ENCODE results near the gene SAFB. TPM values are rescaled to one million over a fixed set of nuclear protein-coding genes. Genes with fewer than 3 reads are reported as not detected.

SAFB gene
- total RNA-seq, 1 experiment from 2014 or later: 44.4 TPM

- H3K27me3 ChIP-seq (ENCODE audit: control insufficient read depth, insufficient read depth, low read length): no peaks in the 10 kb centered on the region
- peaks cover 39% of the 10 kb centered on the region for H3K36me3 ChIP-seq (replicated peaks; ENCODE audit: control insufficient read depth, insufficient read depth, low read length)
- H3K4me3 ChIP-seq (ENCODE audit: insufficient read depth, low read depth, low read length): no peak overlapping the region
- DNase-seq: peak; percentile 33
Measured at GRCh38 chr19:5711025-5711424, 88.1 kb downstream of the SAFB start.

DNA sequence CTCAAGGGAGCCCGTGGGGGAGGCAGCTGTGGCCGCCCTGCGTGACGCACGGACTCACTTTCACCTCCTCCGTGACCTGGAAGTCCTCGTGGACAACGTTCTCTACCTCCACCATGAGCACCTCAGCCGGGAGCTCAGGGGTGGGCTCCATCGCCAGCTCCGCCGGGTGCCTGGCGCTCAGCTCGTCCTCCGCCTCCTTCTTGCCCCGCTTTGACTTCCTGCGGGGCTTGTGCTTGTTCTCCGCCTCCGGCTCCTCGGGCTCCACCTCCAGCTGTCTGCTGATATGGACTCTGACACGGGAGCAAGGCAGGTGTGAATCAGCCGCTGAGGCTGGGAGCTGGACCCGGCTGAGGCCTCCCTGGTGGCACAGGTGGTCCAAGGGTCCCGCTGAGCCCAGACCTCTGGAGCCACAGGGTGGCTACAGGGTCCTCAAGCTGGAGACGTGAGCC lies 88.9 kb downstream of the SAFB start:
- no peak overlapping the region for H3K4me3 ChIP-seq (ENCODE audit: insufficient read depth, low read depth, low read length)
- peaks cover 35% of the 10 kb centered on the region for H3K36me3 ChIP-seq (replicated peaks; ENCODE audit: control insufficient read depth, insufficient read depth, low read length)

DNA sequence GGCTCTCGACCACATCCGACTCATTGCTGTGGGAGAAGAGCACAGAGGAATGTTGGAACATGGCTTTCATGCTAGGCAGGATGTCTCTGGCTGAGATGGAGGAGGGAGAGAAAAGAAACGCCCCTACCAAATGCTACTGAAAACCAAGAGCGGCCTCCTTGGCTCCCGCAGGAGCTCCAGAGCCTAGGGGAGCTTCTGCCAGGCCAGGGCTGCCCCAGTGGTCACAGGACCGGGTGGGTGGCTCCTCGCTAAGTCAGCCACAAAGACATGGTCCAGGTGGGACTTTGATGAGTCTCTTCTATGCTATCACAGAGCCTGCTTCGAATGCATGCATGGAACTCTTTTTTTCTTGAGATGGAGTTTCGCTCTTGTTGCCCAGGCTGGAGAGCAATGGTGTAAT lies 90.3 kb downstream of the SAFB start:
- DNase-seq: peak; percentile 35
- no peak overlapping the region for H3K4me3 ChIP-seq (ENCODE audit: insufficient read depth, low read depth, low read length)
- H3K27me3 ChIP-seq (ENCODE audit: control insufficient read depth, insufficient read depth, low read length): no peaks in the 10 kb centered on the region
- peaks cover 31% of the 10 kb centered on the region for H3K36me3 ChIP-seq (replicated peaks; ENCODE audit: control insufficient read depth, insufficient read depth, low read length)

More for the DNA sequence above, 88.9 kb downstream of the SAFB start:
- H3K27me3 ChIP-seq (ENCODE audit: control insufficient read depth, insufficient read depth, low read length): no peaks in the 10 kb centered on the region
- DNase-seq: peak; percentile 62

DNA sequence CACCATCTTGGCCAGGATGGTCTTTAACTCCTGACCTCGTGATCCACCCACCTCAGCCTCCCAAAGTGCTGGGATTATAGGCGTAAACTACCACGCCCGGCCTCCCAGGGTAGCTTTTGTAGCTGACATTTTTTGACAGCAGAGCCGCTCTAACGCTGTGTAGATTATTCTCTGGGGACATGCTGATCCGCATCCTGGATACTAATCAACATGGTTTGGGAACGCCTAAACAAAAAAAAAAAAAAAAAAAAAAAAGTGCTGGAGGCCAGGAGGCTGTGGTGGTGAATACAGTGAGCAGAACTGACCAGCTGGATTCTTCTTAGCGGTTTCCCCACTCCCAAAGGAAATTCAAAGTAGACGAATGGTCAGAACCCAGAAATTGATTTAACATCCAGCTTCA lies 91.9 kb downstream of the SAFB start:
- Histone ChIP-seq H3K36me3 (replicated peaks; ENCODE audit: control insufficient read depth, insufficient read depth, low read length) (peaks cover 29% of the 10 kb centered on the region), H3K4me3 (ENCODE audit: insufficient read depth, low read depth, low read length) (no peak overlapping the region), H3K27me3 (ENCODE audit: control insufficient read depth, insufficient read depth, low read length) (no peaks in the 10 kb centered on the region)
- DNase-seq: no peak

DNA sequence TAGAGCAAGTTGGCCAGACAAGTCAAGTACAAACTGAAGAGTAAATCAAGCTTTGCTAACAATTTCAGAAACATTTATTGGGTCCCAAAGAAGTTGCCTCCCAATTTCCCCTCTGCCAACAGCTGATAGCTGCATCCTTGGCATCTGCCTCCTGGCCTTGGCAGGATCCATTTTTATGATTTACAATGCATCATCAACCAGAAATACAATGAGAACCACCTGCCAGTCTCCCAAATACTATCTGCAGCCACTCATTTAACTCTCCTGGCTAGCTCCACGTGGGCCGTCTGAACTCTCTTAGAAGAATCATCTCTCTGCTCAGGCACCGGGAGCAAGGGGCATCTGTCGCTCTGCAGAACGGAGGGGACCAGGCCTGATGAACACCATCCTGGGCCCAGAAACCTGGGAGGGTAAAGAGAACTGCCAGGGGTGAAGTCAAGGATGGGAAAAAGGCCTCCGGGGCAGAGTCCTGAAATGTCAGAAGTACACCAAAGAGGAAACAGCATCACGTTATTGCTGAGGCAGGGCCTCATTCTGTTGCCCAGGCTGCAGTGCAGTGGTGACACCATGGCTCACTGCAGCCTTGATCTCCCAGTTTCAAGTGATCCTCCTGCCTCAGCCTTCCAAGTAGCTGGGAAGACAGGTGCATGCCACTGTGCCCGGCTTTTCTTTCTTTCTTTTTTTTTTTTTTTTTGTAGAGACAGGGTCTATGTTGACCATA lies 94.5 kb downstream of the SAFB start:
- H3K36me3 ChIP-seq (replicated peaks; ENCODE audit: control insufficient read depth, insufficient read depth, low read length): peaks cover 15% of the 10 kb centered on the region
- no peak overlapping the region for H3K4me3 ChIP-seq (ENCODE audit: insufficient read depth, low read depth, low read length)
- H3K27me3 ChIP-seq (ENCODE audit: control insufficient read depth, insufficient read depth, low read length): no peaks in the 10 kb centered on the region
- DNase-seq: no peak

Other genes starting within 250 kb of the SAFB start
- not detected in 2 replicates for gene ZNRF4, start 167.7 kb upstream of the SAFB start, total RNA-seq (2014; rRNA removed; shearing (Covaris generic))
- gene TINCR, start 55.1 kb upstream of the SAFB start, total RNA-seq (2014; rRNA removed; shearing (Covaris generic)): 0.28 and 0.74 TPM in 2 replicates
- 26.6 and 34.3 TPM in 2 replicates for gene SAFB2, start 307 bp upstream of the SAFB start, total RNA-seq (2014; rRNA removed; shearing (Covaris generic))
- gene MICOS13, start 57.4 kb downstream of the SAFB start, total RNA-seq (2014; rRNA removed; shearing (Covaris generic)): 53.1 and 71.4 TPM in 2 replicates
- gene HSD11B1L, start 57.9 kb downstream of the SAFB start, total RNA-seq (2014; rRNA removed; shearing (Covaris generic)): 12.0 and 16.2 TPM in 2 replicates
- 1,318 and 1,675 TPM in 2 replicates for gene RPL36, start 67.2 kb downstream of the SAFB start, total RNA-seq (2014; rRNA removed; shearing (Covaris generic))
- 119 and 126 TPM in 2 replicates for gene LONP1, start 97.1 kb downstream of the SAFB start, total RNA-seq (2014; rRNA removed; shearing (Covaris generic))
- 0.03 TPM in 1 of 2 replicates, not detected in the other for gene CATSPERD, start 97.6 kb downstream of the SAFB start, total RNA-seq (2014; rRNA removed; shearing (Covaris generic))
- 1.5 and 2.2 TPM in 2 replicates for gene PRR22, start 161.7 kb downstream of the SAFB start, total RNA-seq (2014; rRNA removed; shearing (Covaris generic))
- gene DUS3L, start 168.1 kb downstream of the SAFB start, total RNA-seq (2014; rRNA removed; shearing (Covaris generic)): 50.8 and 52.4 TPM in 2 replicates
- 8.5 and 8.7 TPM in 2 replicates for gene NRTN, start 182.0 kb downstream of the SAFB start, total RNA-seq (2014; rRNA removed; shearing (Covaris generic))
- gene FUT6, start 216.6 kb downstream of the SAFB start, total RNA-seq (2014; rRNA removed; shearing (Covaris generic)): not detected in 2 replicates
- gene FUT3, start 228.4 kb downstream of the SAFB start, total RNA-seq (2014; rRNA removed; shearing (Covaris generic)): not detected in 2 replicates
- gene FUT5, start 247.5 kb downstream of the SAFB start, total RNA-seq (2014; rRNA removed; shearing (Covaris generic)): 0.18 TPM in 1 of 2 replicates, not detected in the other